Measurements from ENCODE around the gene PLTP.
A peak's percentile ranks its signal among the peaks of the same experiment; 100 is the strongest.
"Not testable (repeated sequence)": the region's sequence is repeated elsewhere in the genome, so short reads cannot be mapped to it uniquely, and the experiment has no call there.

Gene PLTP

GRCh38 chr20:45911486-45912343 is at the start of gene PLTP:
Gene PLTP (minus strand): TSS chr20:45912155. CDS start chr20:45911452, 703 bp downstream.
- peak; percentile 48 for DNase-seq (ENCODE audit: extremely low spot score)
- POLR2A ChIA-PET: interaction anchor here (1.1 to 1.5 kb wide), 2 partner anchors 9 to 22 kb away, joined by 4 to 7 read pairs; no protein-coding TSS in a partner anchor
- CTCF ChIA-PET: interaction anchor here (2.9 kb wide), 1 partner anchor 58 kb away, joined by 7 read pairs; no protein-coding TSS in a partner anchor
- TF ChIP-seq CTCF (IDR thresholded peaks at IDR 0.05; ENCODE audit: control extremely low read depth, extremely low read depth, low read depth, missing control alignments): no peak

GRCh38 chr20:45959956-45960630 is 48.1 kb upstream of the PLTP start:
- ChIA-PET CTCF (interaction anchor here (1.5 to 6.6 kb wide), 8 partner anchors 8 to 161 kb away, joined by 5 to 92 read pairs (median 6); no protein-coding TSS in a partner anchor), POLR2A (no interaction called here)
- no peak for TF ChIP-seq CTCF (IDR thresholded peaks at IDR 0.05; ENCODE audit: control extremely low read depth, extremely low read depth, low read depth, missing control alignments)
- DNase-seq (ENCODE audit: extremely low spot score): peak; percentile 50

- ChIA-PET POLR2A (interaction anchor here (1.0 kb wide), 1 partner anchor 11 kb away, joined by 3 read pairs; no protein-coding TSS in a partner anchor), CTCF (interaction anchor here (1.3 to 6.6 kb wide), 6 partner anchors 10 to 160 kb away, joined by 3 to 92 read pairs (median 8); no protein-coding TSS in a partner anchor)
- no peak for TF ChIP-seq CTCF (IDR thresholded peaks at IDR 0.05; ENCODE audit: control extremely low read depth, extremely low read depth, low read depth, missing control alignments)
- DNase-seq (ENCODE audit: extremely low spot score): no peak
These were observed 47.2 kb upstream of the PLTP start for GRCh38 chr20:45959126-45959525.

- POLR2A ChIA-PET: interaction anchor here (1.0 to 1.4 kb wide), 2 partner anchors 11 kb away, joined by 3 read pairs; no protein-coding TSS in a partner anchor
- DNase-seq (ENCODE audit: extremely low spot score): no peak
- CTCF ChIA-PET: interaction anchor here (1.2 to 6.6 kb wide), 7 partner anchors 9 to 159 kb away, joined by 3 to 92 read pairs (median 6); no protein-coding TSS in a partner anchor
- TF ChIP-seq CTCF (IDR thresholded peaks at IDR 0.05; ENCODE audit: control extremely low read depth, extremely low read depth, low read depth, missing control alignments): no peak
These were observed 46.6 kb upstream of the PLTP start for GRCh38 chr20:45958593-45958992.

GRCh38 chr20:45957021-45957941 is 45.3 kb upstream of the PLTP start:
- DNase-seq (ENCODE audit: extremely low spot score): no peak
- no peak for TF ChIP-seq CTCF (IDR thresholded peaks at IDR 0.05; ENCODE audit: control extremely low read depth, extremely low read depth, low read depth, missing control alignments)
- CTCF ChIA-PET: interaction anchor here (1.2 to 6.6 kb wide), 6 partner anchors 8 to 57 kb away, joined by 4 to 92 read pairs (median 6); no protein-coding TSS in a partner anchor
- POLR2A ChIA-PET: interaction anchor here (0.9 to 1.4 kb wide), 4 partner anchors 9 to 20 kb away, joined by 3 read pairs; no protein-coding TSS in a partner anchor

GRCh38 chr20:45956326-45956725 is 44.4 kb upstream of the PLTP start:
- CTCF ChIA-PET: interaction anchor here (2.3 kb wide), 1 partner anchor 13 kb away, joined by 11 read pairs; no protein-coding TSS in a partner anchor
- POLR2A ChIA-PET; DNase-seq (ENCODE audit: extremely low spot score): not testable (repeated sequence)

Data from GM10248 (cell line).